B cell (primary cell): ENCODE data around the gene CMIP.

Experiments used
- CTCF ChIP-seq: fragments of 200-600 bp; IDR thresholded peaks from one replicate; pipeline ENCODE4 v1.8.0; 2022; ENCODE audit warnings: antibody characterized with exemption, mild to moderate bottlenecking
- EZH2 ChIP-seq: IDR thresholded peaks from 2 replicates; pipeline ENCODE4 v1.6.1; 2012; ENCODE audit warnings: borderline replicate concordance, low read depth, mild to moderate bottlenecking, moderate library complexity, low read length; ENCODE audit not compliant: insufficient read depth, poor library complexity, severe bottlenecking

GRCh38 chr16:81650982-81651562 is 206.5 kb downstream of the CMIP start:
- TF ChIP-seq EZH2 (no peak), CTCF (no peak)
